GM18520 (cell line): ENCODE measurements around the gene TRAPPC3L.

Source experiments
- ATAC-seq: cut with Tn5 transposase; IDR thresholded peaks from one replicate; pipeline ENCODE4 v1.9.1; 2021; ENCODE audit not compliant: unreplicated experiment

Gene TRAPPC3L

GRCh38 chr6:116467514-116467913 lies 78.0 kb downstream of the TRAPPC3L start:
- no peak for ATAC-seq

- ATAC-seq, result no peak
Measured at GRCh38 chr6:116467096-116467495, 78.4 kb downstream of the TRAPPC3L start.

GRCh38 chr6:116465246-116465645 lies 80.2 kb downstream of the TRAPPC3L start:
- ATAC-seq, result no peak

DNA sequence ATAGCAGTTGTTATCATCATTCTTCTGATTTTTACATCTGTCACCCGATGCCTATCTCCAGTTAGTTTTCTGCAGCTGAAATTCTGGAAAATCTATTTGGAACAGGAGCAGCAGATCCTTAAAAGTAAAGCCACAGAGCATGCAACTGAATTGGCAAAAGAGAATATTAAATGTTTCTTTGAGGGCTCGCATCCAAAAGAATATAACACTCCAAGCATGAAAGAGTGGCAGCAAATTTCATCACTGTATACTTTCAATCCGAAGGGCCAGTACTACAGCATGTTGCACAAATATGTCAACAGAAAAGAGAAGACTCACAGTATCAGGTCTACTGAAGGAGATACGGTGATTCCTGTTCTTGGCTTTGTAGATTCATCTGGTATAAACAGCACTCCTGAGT lies 82.2 kb downstream of the TRAPPC3L start:
- ATAC-seq, result no peak

- peak; percentile 75 for ATAC-seq
Measured at GRCh38 chr6:116461932-116462885, 83.3 kb downstream of the TRAPPC3L start.

GRCh38 chr6:116461331-116461931 lies 84.1 kb downstream of the TRAPPC3L start, which contains the start of gene CALHM6:
Gene CALHM6, plus strand, starts transcription at chr6:116461375. Its CDS starts 555 bp downstream, at chr6:116461930.
- no peak for ATAC-seq

DNA sequence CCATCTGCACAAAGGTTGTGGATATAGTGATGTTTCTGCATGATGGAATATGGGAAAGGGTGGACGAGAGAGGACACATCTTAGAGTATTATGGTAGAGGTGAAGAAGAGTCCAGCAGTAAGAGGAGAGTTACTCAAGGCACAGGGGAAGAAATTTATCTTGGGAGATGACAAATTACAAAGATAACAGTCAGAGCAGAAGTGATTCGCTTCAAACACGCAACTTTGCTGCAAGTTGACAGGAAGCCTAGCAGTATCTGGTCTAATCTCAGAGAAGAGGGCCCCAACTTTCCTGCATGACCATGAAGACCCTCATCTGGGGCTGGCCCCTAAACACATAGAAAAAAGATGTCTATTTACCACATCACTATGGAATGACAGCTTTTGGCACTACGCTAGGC lies 85.6 kb downstream of the TRAPPC3L start:
- ATAC-seq, result no peak

DNA sequence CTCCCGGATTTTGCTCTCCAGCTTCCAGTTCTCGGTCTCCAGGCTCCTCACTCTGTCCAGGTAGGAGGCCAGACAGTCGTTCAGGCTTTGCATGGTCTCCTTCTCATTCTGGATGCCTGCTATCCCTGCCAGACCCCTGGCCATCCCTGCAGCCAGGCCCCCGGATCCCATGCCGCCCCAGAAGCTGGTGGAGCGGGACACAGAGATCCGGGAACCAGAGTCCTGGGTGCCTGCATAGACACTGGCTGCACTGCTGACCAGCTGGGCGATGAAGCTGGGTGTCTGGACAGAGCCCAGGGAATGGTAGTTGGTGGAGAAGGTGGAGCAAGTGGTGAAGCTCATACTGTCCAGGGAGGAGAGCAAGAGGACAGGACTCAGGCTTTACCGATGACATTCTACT lies 87.2 kb downstream of the TRAPPC3L start:
- no peak for ATAC-seq

GRCh38 chr6:116456927-116457326 lies 88.6 kb downstream of the TRAPPC3L start:
- no peak for ATAC-seq

DNA sequence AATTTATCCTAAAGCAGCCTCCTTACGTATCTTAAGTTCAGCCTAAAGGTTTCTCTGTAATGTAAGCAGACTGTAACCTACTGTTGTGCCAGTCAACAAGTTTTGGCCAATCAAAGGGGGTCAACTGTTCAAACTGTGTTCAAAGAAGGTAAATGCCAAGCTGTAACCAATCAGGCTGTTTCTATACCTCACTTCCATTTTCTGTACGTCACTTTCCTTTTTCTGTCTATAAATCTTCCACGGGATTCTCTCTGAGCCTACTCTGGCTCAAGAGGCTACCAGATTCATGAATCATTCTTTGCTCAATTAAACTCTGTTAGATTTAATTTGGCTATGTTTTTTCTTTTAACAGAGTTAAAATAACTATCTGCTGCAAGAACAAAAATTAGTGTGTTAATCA lies 89.4 kb downstream of the TRAPPC3L start:
- no peak for ATAC-seq

DNA sequence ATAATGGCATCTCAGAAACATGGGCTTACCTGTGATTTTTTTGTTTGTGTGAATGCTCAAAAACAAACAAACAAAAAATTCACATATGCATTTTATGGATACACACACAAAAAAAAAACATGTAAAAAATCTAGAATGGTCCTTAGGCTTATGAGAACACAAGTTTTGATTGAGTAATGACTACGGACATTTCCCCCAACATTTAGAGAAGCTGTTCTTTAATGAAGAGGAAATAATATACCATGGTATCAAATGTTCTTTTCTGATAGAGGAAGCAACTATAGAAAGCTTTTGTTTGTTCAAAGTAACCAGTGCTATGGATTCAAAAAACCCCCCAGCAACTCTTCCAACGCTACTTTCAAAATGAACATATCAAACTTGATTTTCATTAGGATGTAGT lies 93.0 kb downstream of the TRAPPC3L start:
- ATAC-seq, result no peak

DNA sequence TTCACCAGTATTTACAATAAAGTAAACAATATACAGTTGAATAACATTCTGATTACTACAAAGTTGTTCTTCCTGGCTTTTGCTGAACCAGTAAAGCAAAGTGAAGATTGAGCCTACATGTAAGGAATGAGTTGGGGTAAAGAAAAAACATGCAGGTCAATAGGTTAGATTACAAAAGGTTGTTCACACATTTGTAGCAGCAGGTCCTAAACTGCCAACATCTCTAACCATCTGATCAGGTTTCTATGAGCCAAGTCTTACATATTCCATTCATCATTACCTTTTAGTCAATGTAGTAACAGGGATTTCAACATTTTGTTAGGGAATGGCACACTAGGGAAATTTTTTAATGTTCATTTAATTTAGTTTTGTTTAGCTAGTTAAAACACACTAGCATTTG lies 93.6 kb downstream of the TRAPPC3L start:
- ATAC-seq, result no peak

DNA sequence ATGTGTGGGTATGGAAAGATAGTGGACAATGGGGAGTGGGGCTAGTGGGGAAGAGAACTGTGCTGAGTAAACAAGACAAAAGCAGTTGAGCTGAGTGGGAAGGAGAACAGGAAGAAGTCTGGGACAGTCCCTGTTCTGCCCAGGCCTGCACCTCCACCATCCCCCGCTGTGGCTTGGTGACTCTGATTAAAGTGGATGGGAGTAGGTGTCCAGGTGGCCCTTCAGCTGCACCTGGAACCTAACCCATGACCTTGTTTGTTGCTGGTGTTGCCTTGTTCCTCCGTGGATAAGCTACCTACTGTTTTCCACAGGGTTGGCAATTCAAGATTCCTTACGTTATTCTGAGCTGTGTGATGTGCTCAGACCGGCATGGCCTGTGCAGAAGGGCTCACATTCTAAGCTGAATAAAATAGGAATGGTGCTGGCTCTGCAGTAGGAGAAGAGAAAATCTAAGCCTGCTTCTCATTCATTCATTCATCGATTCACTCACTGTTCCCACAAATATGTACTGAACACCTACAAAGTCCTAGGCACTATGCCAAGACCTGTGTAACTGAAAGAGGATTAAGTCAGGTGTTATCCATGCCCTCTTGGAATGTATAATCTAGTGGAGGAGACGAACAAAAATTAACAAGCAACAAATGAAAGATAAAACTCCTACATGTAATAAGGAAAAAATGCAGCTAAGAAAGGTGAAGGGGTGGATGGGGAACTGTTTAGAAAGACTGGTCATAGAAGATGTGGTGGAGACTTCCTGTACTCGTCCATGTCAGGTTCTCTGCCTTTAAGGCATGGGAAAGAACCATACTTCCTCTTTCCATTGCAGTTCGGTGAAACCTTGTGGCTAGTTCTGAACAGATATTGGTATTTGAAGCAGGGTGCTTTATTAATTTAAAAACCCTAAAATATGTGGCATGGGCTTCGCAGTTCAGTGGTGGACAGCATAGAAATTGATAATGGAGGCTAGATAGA lies 94.4 kb downstream of the TRAPPC3L start:
- ATAC-seq, result peak; percentile 78

DNA sequence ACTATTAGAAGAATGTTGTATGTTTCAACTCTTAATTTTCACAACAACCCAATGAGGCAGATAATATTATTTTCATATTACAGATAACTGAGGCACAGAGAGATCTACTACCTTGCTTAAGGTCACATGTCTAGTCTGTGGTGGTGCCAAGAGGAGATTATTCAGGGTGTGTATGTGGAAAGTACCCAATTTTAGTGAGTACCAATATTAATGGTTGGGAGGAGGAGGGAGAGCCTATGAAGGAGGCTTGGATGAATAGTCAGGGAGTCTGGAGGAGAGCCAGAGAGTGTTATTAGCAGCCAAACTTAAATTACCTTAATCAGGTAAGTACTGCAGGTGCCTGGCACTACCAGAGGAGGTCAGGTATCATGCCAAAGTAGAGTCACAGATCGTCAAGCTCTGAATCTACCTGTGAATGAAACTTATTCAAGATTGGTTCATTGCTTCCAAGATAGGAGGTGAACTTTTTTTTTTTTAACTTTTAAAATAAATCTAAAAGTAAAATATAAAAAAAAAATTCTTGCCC lies 95.2 kb downstream of the TRAPPC3L start:
- no peak for ATAC-seq

DNA sequence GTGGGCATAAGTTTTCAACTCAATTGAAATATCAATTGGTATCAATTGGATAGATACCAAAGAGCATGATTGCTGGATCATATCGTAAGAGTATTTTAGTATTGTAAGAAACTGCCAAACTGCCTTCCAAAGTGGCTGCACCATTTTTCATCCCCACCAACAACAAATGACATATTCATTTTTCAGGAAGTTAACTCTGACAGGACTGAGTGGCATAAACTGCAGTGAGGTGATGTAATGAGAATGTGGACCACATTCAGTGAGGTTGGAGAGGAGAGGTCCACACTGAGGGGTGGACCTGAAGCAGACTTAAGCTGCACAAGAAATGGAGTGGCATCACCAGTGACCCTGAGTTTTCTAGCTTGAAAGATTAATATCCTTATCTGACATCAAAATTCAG lies 95.9 kb downstream of the TRAPPC3L start:
- no peak for ATAC-seq

DNA sequence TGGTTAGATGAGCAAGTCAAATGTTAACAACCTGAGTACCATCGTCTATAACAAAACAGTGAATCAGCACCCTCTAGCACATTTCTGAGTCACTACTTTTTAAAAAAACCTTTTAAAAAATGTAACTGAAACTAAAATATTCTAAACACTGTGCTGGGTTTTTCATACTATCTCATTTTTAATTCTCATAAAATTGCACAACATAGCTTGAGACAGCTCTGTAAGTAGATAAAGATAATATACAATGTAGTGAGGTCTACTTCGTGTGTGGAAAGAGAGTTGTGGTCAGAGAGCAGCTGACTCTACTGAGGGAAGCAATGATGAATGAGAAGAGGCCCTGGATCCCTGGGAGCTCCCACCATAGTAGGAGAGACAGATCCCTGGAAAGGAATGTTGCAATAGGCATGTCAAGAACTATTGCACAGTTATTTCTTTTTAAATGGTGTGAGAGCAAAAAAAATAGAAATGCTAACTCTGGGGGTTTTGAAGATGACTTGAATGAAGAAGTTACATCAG lies 97.9 kb downstream of the TRAPPC3L start:
- ATAC-seq, result no peak

DNA sequence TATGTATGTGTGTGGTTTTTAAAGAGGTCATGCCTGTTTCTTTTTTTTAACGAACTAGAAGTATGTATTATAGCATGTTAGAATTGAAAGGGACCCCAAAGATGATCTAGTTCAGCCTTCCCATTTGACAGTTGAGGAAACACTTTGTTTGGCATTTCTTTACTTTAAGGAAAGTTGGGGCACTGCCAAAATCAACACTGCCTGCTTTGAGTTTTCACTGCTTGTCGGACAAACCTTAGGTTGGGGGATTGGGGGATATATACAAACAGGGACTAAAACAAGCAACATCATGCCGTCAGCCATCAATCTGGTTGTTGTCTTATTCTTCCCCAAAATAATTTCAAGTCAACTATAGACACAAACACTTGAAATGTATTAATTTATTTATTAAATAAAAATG lies 98.4 kb downstream of the TRAPPC3L start:
- ATAC-seq, result no peak

- no peak for ATAC-seq
Measured at GRCh38 chr6:116446399-116446798, 99.1 kb downstream of the TRAPPC3L start.

DNA sequence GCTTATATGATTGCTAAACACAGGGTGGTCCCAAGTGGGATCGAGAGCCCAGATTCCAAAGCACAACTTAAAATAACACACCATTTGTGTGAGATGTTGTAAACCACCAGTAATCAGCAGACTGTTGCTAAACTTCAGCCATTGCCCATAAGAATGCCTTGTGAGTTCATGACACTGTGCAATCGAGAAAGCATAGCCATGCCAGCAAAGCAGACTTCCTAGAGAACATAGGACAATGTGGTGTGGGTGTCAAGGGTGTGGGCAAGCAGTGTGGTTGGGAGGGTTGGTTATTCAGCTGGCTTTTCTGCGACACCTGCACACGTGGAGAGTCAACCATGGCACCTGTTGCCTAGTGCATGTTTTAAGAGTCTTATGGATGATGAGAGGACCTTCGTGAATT lies 100.4 kb downstream of the TRAPPC3L start:
- ATAC-seq, result no peak
